Upper lobe of left lung (tissue), 6 donors: ENCODE data around the gene EIF4EBP3. TPM values are rescaled to one million over a fixed set of nuclear protein-coding genes. Genes with fewer than 3 reads are reported as not detected.

Source experiments
- ATAC-seq, 2 donors: fragments of 200-7000 bp; cut with Tn5 transposase; one replicate each; pipeline ENCODE4 v1.9.1; 2022; ENCODE audit warnings: mild to moderate bottlenecking in 2 of 2, moderate library complexity in 2 of 2; ENCODE audit not compliant: low FRiP score in 2 of 2
- DNase-seq, 2 donors: peaks; one replicate each; pipeline ENCODE4 v3.0.0-alpha.2; 2019 to 2020
- H3K27ac ChIP-seq, 4 donors: fragments of 200-600 bp; sonication (generic); one replicate each; pipeline ENCODE4 v1.5.1; 2016 to 2019
- H3K27me3 ChIP-seq, 4 donors: fragments of 200-600 bp; sonication (generic); one replicate each; pipeline ENCODE4 v1.5.1; 2017 to 2019
- H3K36me3 ChIP-seq, 4 donors: fragments of 200-600 bp; sonication (generic); one replicate each; pipeline ENCODE4 v1.5.1; 2016 to 2019
- H3K4me1 ChIP-seq, 4 donors: fragments of 200-600 bp; sonication (generic); one replicate each; pipeline ENCODE4 v1.5.1; 2018 to 2019
- H3K4me3 ChIP-seq, 4 donors: fragments of 200-600 bp; sonication (generic); one replicate each; pipeline ENCODE4 v1.5.1; 2017 to 2019; ENCODE audit warnings: mild to moderate bottlenecking in 2 of 4, moderate library complexity in 1 of 4
- H3K9me3 ChIP-seq, 4 donors: fragments of 200-600 bp; sonication (generic); one replicate each; pipeline ENCODE4 v1.5.1; 2018 to 2019
- CTCF ChIP-seq, 6 experiments: fragments of 450-650 bp in 4 of 6; fragments of 200-600 bp in 2 of 6; sonication (generic) in 2 of 6; IDR thresholded peaks; one replicate each; pipeline ENCODE4 v1.5.1; 2016 to 2019; ENCODE audit warnings: antibody characterized with exemption in 6 of 6
- EP300 ChIP-seq, 4 donors: sonication (generic); formaldehyde crosslinking; IDR thresholded peaks; one replicate each; pipeline ENCODE4 v1.5.1; 2017; ENCODE audit warnings: antibody characterized with exemption in 4 of 4, control low read depth in 2 of 4
- POLR2A ChIP-seq, 4 donors: fragments of 450-650 bp; IDR thresholded peaks; one replicate each; pipeline ENCODE4 v1.5.1; 2016 to 2017; ENCODE audit warnings: antibody characterized with exemption in 4 of 4, mild to moderate bottlenecking in 2 of 4
- POLR2AphosphoS5 ChIP-seq, 2 donors: sonication (generic); formaldehyde crosslinking; IDR thresholded peaks; one replicate each; pipeline ENCODE4 v1.5.1; 2017; ENCODE audit warnings: antibody characterized with exemption in 2 of 2
- WGBS, 2 donors: methylation state at CpG; one replicate each; pipeline ENCODE4 v1.1.5; 2017 to 2018; 5-methylcytosine and 5-hydroxymethylcytosine counted together
- total RNA-seq, 6 donors: library from RNA; depleted of rRNA in 4 of 6; stranded (reverse); fragments of >200 nt in 4 of 6; gene quantifications; one replicate each; pipeline versions ENCODE4 v1.1.0 to v1.2.1, GENCODE V29; 2016 to 2021
- donor health status: DM: no; HTN: no; CAD: no; lungs with moderate emphysema.
- donor health status: DM: no; HTN: yes; CAD: no; lungs with severe emphysema.

The EIF4EBP3 gene
- total RNA-seq, 6 donors from 2014 or later = 12.1 to 32.5 (median 21.0) TPM

- peaks cover 6 to 60% (median 31%) of the 10 kb centered on the region in 4 donors for H3K36me3 ChIP-seq
Observed at GRCh38 chr5:140544986-140545385, 2.5 kb upstream of the EIF4EBP3 start.

GRCh38 chr5:140545606-140546005 lies 1.9 kb upstream of the EIF4EBP3 start:
- Histone ChIP-seq H3K4me1 (peaks cover 34 to 48% (median 40%) of the 10 kb centered on the region in 4 donors), H3K9me3 (no peaks in the 10 kb centered on the region), H3K27me3 (no peaks in the 10 kb centered on the region), H3K36me3 (peaks cover 4 to 60% (median 33%) of the 10 kb centered on the region in 4 donors), H3K27ac (peak overlapping the region in 1 of 4 donors; percentile 35), H3K4me3 (no peak overlapping the region)
- WGBS, 2 donors = 96 to 99% methylated on average over 10 of the region's 10 CpGs
- ATAC-seq = no peak
- TF ChIP-seq EP300 (IDR thresholded peaks at IDR 0.05) (no peak), CTCF (IDR thresholded peaks at IDR 0.05) (no peak), POLR2A (IDR thresholded peaks at IDR 0.05) (no peak), POLR2AphosphoS5 (IDR thresholded peaks at IDR 0.05) (no peak)
- no peak for DNase-seq

More at GRCh38 chr5:140544986-140545385, 2.5 kb upstream of the EIF4EBP3 start:
- peaks cover 30 to 44% (median 35%) of the 10 kb centered on the region in 4 donors for H3K4me1 ChIP-seq
- DNase-seq (no peak), ATAC-seq (no peak)
- H3K4me3 ChIP-seq = no peak overlapping the region
- WGBS, 2 donors = 94 to 97% methylated on average over 7 of the region's 7 CpGs
- no peaks in the 10 kb centered on the region for H3K27me3 ChIP-seq
- H3K27ac ChIP-seq = no peak overlapping the region
- H3K9me3 ChIP-seq = no peaks in the 10 kb centered on the region
- TF ChIP-seq POLR2A (IDR thresholded peaks at IDR 0.05) (no peak), POLR2AphosphoS5 (IDR thresholded peaks at IDR 0.05) (no peak), CTCF (IDR thresholded peaks at IDR 0.05) (no peak)

- 58 to 61% methylated on average over 9 to 13 of the region's 13 CpGs for WGBS, 2 donors
- DNase-seq (peak in 1 of 2 donors; percentile 38), ATAC-seq (no peak)
- no peak for TF ChIP-seq EP300 (IDR thresholded peaks at IDR 0.05)
- no peak for TF ChIP-seq POLR2AphosphoS5 (IDR thresholded peaks at IDR 0.05)
- TF ChIP-seq POLR2A (IDR thresholded peaks at IDR 0.05) = no peak
- TF ChIP-seq CTCF (IDR thresholded peaks at IDR 0.05) = no peak
- Histone ChIP-seq H3K36me3 (peaks cover 13 to 60% (median 38%) of the 10 kb centered on the region in 4 donors), H3K27me3 (no peaks in the 10 kb centered on the region), H3K4me1 (peaks cover 34 to 42% (median 38%) of the 10 kb centered on the region in 4 donors), H3K9me3 (no peaks in the 10 kb centered on the region), H3K27ac (peak overlapping the region; percentile 92 to 99 (median 94)), H3K4me3 (peak overlapping the region in 3 of 4 donors; percentile 51 to 66 (median 58))
Observed at GRCh38 chr5:140546851-140547507, 483 bp upstream of the EIF4EBP3 start.

- ATAC-seq (peak; percentile 72 to 82), DNase-seq (peak in 1 of 2 donors; percentile 88)
- Histone ChIP-seq H3K27me3 (no peaks in the 10 kb centered on the region), H3K27ac (peak overlapping the region; percentile 92 to 99 (median 94)), H3K9me3 (no peaks in the 10 kb centered on the region), H3K4me1 (peaks cover 34 to 46% (median 38%) of the 10 kb centered on the region in 4 donors), H3K4me3 (peak overlapping the region in 3 of 4 donors; percentile 51 to 66 (median 58)), H3K36me3 (peaks cover 14 to 56% (median 33%) of the 10 kb centered on the region in 4 donors)
- WGBS, 2 donors = 17% methylated on average over 5 of the region's 5 CpGs; no CpG with 5 or more reads in 1 of the 2 donors
- TF ChIP-seq POLR2A (IDR thresholded peaks at IDR 0.05) (no peak), POLR2AphosphoS5 (IDR thresholded peaks at IDR 0.05) (peak in 1 of 2 donors; percentile 49), CTCF (IDR thresholded peaks at IDR 0.05) (no peak), EP300 (IDR thresholded peaks at IDR 0.05) (peak in 1 of 4 donors; percentile 19)
Observed at GRCh38 chr5:140548300-140548688, 832 bp downstream of the EIF4EBP3 start.
